GM12873 (cell line): ENCODE data around the gene RTN4IP1.

Experiments
- CTCF ChIP-seq: IDR thresholded peaks from 2 replicates; pipeline ENCODE4 v1.5.1; 2012; ENCODE audit warnings: low read depth, mild to moderate bottlenecking, moderate library complexity, low read length, control low read depth; ENCODE audit not compliant: insufficient read depth; ENCODE audit errors: missing control alignments

The RTN4IP1 gene

GRCh38 chr6:106549521-106549920 is 79.8 kb downstream of the RTN4IP1 start:
- TF ChIP-seq CTCF: no peak

GRCh38 chr6:106547601-106548453 is 81.5 kb downstream of the RTN4IP1 start:
- no peak for TF ChIP-seq CTCF

- no peak for TF ChIP-seq CTCF
These were observed 82.4 kb downstream of the RTN4IP1 start for GRCh38 chr6:106546691-106547414.

GRCh38 chr6:106546261-106546690 is 83.0 kb downstream of the RTN4IP1 start:
- no peak for TF ChIP-seq CTCF

GRCh38 chr6:106540907-106541306 is 88.4 kb downstream of the RTN4IP1 start:
- TF ChIP-seq CTCF: no peak

- no peak for TF ChIP-seq CTCF
These were observed 88.9 kb downstream of the RTN4IP1 start for GRCh38 chr6:106540432-106540831.

- no peak for TF ChIP-seq CTCF
These were observed 89.4 kb downstream of the RTN4IP1 start for GRCh38 chr6:106539936-106540335.
